GM18858 (cell line): Measurements from ENCODE around the gene PLCZ1.
"Not testable (repeated sequence)": the region's sequence is repeated elsewhere in the genome, so short reads cannot be mapped to it uniquely, and the experiment has no call there.

Experiments used
- ATAC-seq: cut with Tn5 transposase; IDR thresholded peaks from one replicate; pipeline ENCODE4 v1.9.1; 2021; ENCODE audit not compliant: unreplicated experiment

Gene PLCZ1

DNA sequence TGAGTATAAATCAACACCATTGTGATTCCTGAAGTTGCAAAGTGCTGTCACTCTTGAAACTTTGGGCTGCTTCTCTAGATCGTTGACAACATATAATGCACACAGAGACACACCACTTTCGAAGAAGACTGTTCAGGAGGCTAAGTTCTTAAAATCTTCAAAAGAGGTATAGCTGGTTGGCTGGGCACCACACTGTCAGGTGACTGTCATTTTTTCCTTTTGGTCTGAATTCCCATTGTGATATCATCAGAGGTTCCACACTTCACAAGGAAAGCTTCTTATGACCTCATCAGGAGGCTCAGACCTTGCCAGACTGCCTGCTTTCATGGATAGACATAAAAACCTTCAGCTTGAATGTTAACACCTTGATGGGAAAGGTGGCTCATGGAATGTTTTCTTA lies at the start of gene PLCZ1, which contains the start of gene CAPZA3:
Gene PLCZ1 (minus strand): TSS at position 194 of the 400 bp plus-strand sequence. CDS start 641 bp downstream, outside the sequence.
Gene CAPZA3 (plus strand): TSS at position 301 of the 400 bp plus-strand sequence. CDS start 150 bp downstream, outside the sequence.
- ATAC-seq, result no peak

- ATAC-seq, result not testable (repeated sequence)
Observed at GRCh38 chr12:18785465-18785864, 47.7 kb upstream of the PLCZ1 start.

DNA sequence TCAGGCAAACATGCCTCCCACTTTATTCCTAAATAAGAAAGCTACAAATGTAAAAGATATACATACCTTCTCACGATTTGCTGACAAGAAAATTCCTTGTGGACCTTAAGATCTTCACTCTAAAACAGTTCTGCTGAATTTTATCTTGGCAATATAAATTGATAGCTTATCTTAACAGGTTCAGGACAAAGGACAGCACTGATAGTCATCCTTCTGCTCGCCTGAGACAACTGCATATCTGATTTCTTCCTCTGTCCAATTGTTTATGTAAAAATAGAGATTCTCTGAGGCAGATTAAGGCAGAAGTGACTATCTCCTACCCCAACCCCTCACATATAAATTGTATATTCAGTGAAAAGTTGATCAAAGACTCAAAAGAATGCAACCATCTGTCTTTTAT lies 45.0 kb upstream of the PLCZ1 start:
- ATAC-seq, result no peak

- ATAC-seq, result not testable (repeated sequence)
Observed at GRCh38 chr12:18766479-18766878, 28.7 kb upstream of the PLCZ1 start.

- no peak for ATAC-seq
Observed at GRCh38 chr12:18755341-18755740, 17.5 kb upstream of the PLCZ1 start.

GRCh38 chr12:18754124-18754707 lies 16.4 kb upstream of the PLCZ1 start:
- ATAC-seq, result no peak

GRCh38 chr12:18753481-18754123 lies 15.8 kb upstream of the PLCZ1 start:
- ATAC-seq, result no peak

- ATAC-seq, result no peak
Observed at GRCh38 chr12:18752947-18753346, 15.1 kb upstream of the PLCZ1 start.

DNA sequence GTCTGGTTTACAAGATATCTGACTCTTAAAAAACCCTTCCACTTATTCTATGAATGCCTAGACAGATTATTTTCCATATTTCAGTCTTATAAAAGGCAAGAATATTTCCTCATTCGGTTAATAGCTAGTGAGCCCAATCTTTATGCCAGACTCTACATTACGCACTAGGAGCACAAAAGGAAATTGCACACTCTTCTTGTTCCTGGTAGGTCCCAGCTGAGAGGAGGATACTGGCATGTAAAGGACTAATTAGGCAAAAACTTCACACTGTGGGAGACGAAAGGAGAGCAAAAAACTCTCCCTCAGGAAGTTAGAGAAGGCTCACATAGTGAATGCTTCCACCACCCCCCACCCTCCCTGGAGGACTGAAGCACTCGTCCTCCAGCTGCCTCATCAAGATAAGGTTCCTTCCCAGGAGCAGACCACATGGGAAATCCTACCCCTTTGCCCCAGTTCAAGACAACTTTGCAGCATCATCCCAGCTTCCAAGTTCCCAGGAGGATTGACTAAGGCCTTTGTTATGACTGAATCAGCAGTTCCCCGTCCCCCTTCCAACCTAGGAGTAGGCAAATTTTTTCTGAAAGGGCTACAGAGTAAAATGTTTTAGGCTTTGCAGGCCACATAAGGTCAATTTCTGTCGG lies 14.6 kb upstream of the PLCZ1 start:
- ATAC-seq, result no peak

GRCh38 chr12:18751866-18752265 lies 14.1 kb upstream of the PLCZ1 start:
- no peak for ATAC-seq

DNA sequence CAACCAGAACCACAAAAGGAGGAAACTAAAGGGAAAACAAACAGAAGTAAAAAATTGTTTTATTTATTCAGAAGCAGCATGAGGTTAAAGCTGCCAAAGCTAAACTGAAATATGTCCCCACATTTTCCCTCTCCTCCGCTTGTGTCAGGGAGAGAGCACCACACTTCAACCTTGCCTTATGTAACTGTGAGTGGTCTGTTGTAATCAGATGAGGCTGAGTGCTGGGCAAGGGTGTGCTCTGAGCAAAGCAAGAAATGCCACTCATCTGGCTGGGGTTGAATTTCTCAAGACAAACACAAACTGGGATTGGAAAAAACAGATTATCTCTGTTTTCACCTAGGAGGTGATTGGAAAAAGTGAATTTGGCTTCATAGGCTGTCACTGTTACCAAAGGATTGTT lies 12.3 kb upstream of the PLCZ1 start:
- no peak for ATAC-seq

GRCh38 chr12:18749386-18749957 lies 11.7 kb upstream of the PLCZ1 start:
- no peak for ATAC-seq

DNA sequence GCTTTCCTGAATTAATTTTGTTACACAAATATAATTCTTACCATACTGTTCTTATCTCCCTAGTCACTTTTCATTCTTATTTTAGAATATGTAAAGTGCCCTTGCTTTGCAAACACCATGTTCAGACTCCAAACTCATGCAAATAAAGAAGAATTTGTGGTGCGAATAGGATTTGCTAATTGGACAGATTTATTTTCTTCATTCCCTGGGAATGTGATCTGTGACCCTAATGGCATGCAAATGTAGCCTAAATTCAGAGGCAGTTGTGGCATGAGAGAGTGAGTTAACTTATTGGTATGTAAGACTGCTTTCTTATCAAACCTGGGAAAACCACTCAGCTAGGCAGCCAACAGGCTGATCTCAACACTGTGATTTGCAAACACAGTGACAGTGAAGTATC lies 10.1 kb upstream of the PLCZ1 start:
- no peak for ATAC-seq

GRCh38 chr12:18731156-18731555 lies 6.7 kb downstream of the PLCZ1 start:
- ATAC-seq, result no peak

- no peak for ATAC-seq
Observed at GRCh38 chr12:18723752-18724151, 14.1 kb downstream of the PLCZ1 start.

DNA sequence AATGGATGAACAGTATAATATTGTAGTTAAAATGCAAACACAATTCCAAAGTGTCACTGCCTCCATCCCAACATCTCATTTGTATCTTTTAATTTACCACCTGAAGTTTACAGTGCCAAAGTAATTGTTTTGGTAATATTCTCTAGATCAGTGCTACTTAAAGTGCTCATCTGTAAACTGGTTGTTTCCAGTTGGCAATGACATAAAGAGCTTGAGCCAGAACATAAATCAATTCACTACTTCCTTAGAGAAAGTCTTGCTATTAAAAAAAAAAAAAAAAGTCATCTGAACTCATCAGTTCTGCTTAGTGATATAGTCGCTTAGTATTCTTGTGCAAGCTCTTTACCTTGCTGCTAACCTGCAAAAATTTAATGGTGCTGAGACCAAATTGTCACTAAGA lies 16.4 kb downstream of the PLCZ1 start:
- ATAC-seq, result no peak

- no peak for ATAC-seq
Observed at GRCh38 chr12:18720690-18721089, 17.1 kb downstream of the PLCZ1 start.

GRCh38 chr12:18719922-18720510 lies 17.8 kb downstream of the PLCZ1 start:
- ATAC-seq, result no peak

DNA sequence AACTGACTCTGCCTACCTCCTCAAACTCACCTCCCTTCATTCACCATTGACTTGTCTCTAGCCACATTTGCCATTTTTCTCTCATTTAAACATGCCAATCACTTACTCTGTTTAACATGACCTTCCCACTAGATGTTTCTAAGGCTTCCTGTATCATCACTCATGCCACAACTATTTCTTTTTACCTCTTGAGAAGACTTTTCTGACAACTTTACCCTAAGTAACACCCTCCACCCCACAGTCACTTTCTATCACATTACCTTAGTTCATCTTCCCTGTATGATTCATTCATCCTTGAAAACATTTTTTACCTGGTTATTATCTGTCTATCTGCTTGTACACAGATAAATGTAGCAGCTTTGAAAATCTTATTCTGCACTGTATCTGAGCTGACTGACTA lies 19.4 kb downstream of the PLCZ1 start:
- no peak for ATAC-seq

DNA sequence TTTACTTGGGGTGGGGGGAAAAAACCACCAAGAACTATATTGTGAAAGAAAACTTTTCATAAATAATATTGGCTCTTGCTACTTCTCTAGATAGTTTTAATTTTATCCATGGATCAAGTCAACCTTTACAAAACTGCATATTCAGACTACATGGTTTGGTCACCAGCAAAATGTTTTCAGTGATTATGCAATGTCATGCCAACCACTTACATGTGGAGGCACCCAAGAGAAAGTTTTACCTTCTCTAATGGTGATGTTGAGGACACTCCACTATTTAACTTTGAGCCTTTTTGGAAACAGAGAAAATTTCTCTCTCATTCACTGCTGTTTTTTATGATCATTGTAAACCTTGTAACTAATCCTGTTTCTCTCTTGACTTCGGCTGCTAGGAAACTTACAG lies 21.6 kb downstream of the PLCZ1 start:
- no peak for ATAC-seq

- no peak for ATAC-seq
Observed at GRCh38 chr12:18706798-18707197, 31.0 kb downstream of the PLCZ1 start.

DNA sequence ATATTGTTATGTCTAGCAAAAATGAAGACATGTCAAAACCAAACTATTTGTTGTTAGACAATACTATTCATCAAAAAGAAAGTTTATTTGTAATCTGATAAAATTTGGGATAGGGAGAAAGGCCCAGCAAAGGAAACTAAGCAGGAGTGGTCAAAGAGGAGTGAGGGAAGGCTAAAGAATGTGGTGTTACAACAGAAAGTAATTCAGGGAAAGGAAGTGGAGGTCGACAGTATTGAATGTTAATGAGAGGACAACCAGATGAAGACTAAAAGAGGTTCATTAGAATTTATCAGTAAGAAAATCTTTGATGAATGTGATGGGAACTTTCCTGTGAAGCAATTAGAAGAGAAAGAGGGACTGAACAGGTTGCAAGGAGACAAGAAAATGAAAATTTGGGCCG lies 33.9 kb downstream of the PLCZ1 start:
- no peak for ATAC-seq
